GM19372 (cell line): Measurements from ENCODE around the gene CLDN34.

Experiments used
- ATAC-seq: cut with Tn5 transposase; IDR thresholded peaks from one replicate; pipeline ENCODE4 v1.9.1; 2021; ENCODE audit warnings: mild to moderate bottlenecking, low read depth, moderate library complexity; ENCODE audit not compliant: unreplicated experiment

The CLDN34 gene

GRCh38 chrX:9966775-9967408, at the start of gene CLDN34:
TSS of gene CLDN34 (plus strand) at chrX:9967358. CDS start at chrX:9967358, 0 bp downstream.
- ATAC-seq = no peak

GRCh38 chrX:9917861-9918260, 49.3 kb upstream of the CLDN34 start:
- no peak for ATAC-seq

GRCh38 chrX:9919632-9920172, 47.5 kb upstream of the CLDN34 start:
- no peak for ATAC-seq

- ATAC-seq = no peak
These were observed 45.8 kb upstream of the CLDN34 start for GRCh38 chrX:9921407-9921806.

GRCh38 chrX:9923357-9923756, 43.8 kb upstream of the CLDN34 start:
- ATAC-seq = no peak

- no peak for ATAC-seq
These were observed 41.2 kb upstream of the CLDN34 start for GRCh38 chrX:9926002-9926401.

GRCh38 chrX:9927698-9928482, 39.3 kb upstream of the CLDN34 start:
- ATAC-seq = no peak

- ATAC-seq = no peak
These were observed 31.7 kb upstream of the CLDN34 start for GRCh38 chrX:9935436-9935835.

- ATAC-seq = no peak
These were observed 29.4 kb upstream of the CLDN34 start for GRCh38 chrX:9937761-9938160.

GRCh38 chrX:9938516-9938915, 28.6 kb upstream of the CLDN34 start:
- ATAC-seq = no peak

GRCh38 chrX:9940421-9940820, 26.7 kb upstream of the CLDN34 start:
- no peak for ATAC-seq

GRCh38 chrX:9942086-9942485, 25.1 kb upstream of the CLDN34 start:
- ATAC-seq = peak; percentile 88

- ATAC-seq = no peak
These were observed 23.7 kb upstream of the CLDN34 start for GRCh38 chrX:9943420-9943819.

GRCh38 chrX:9947131-9947794, 19.9 kb upstream of the CLDN34 start:
- no peak for ATAC-seq

GRCh38 chrX:9948406-9948805, 18.8 kb upstream of the CLDN34 start:
- ATAC-seq = no peak

- no peak for ATAC-seq
These were observed 14.9 kb upstream of the CLDN34 start for GRCh38 chrX:9952300-9952699.

GRCh38 chrX:9953396-9953795, 13.8 kb upstream of the CLDN34 start:
- ATAC-seq = no peak

GRCh38 chrX:9955506-9955905, 11.7 kb upstream of the CLDN34 start:
- ATAC-seq = no peak

GRCh38 chrX:9957743-9958142, 9.4 kb upstream of the CLDN34 start:
- no peak for ATAC-seq

- no peak for ATAC-seq
These were observed 9.0 kb upstream of the CLDN34 start for GRCh38 chrX:9958183-9958582.

GRCh38 chrX:9961750-9962149, 5.4 kb upstream of the CLDN34 start:
- ATAC-seq = no peak
